HepG2 (cell line): ENCODE measurements around the gene GDPGP1.

Experiments
- CREM ChIP-seq, 2 experiments: sonication (generic) in 1 of 2; formaldehyde crosslinking in 1 of 2; IDR thresholded peaks; 2 replicates each; pipeline versions ENCODE4 v1.4.0 to v1.6.1; 2016 to 2020; ENCODE audit warnings: antibody characterized with exemption in 1 of 2, mild to moderate bottlenecking in 1 of 2, missing genetic modification reagents in 1 of 2
- ETV6 ChIP-seq: sonication (generic); formaldehyde crosslinking; conservative IDR thresholded peaks from 2 replicates; pipeline ENCODE4 v1.4.0; 2020; ENCODE audit warnings: missing genetic modification reagents
- NFKBIZ ChIP-seq: IDR thresholded peaks from 2 replicates; pipeline ENCODE4 v1.6.1; 2018; ENCODE audit warnings: missing genetic modification reagents, missing compliant biosample characterization
- SMARCC2 ChIP-seq: fragments of 450-650 bp; IDR thresholded peaks from 2 replicates; pipeline ENCODE4 v1.6.1; 2017; ENCODE audit warnings: antibody characterized with exemption, mild to moderate bottlenecking
- TARDBP ChIP-seq: sonication (generic); formaldehyde crosslinking; IDR thresholded peaks from 2 replicates; pipeline ENCODE4 v1.8.0; 2022; ENCODE audit warnings: mild to moderate bottlenecking, missing genetic modification reagents
- ZBTB1 ChIP-seq: sonication (generic); formaldehyde crosslinking; IDR thresholded peaks from 2 replicates; pipeline ENCODE4 v1.4.0; 2020; ENCODE audit warnings: missing genetic modification reagents, borderline replicate concordance
- ZBTB21 ChIP-seq: sonication (generic); formaldehyde crosslinking; IDR thresholded peaks from 2 replicates; pipeline ENCODE4 v1.4.0; 2020; ENCODE audit warnings: missing genetic modification reagents
- ZNF589 ChIP-seq: sonication (generic); formaldehyde crosslinking; conservative IDR thresholded peaks from 2 replicates; pipeline ENCODE4 v1.8.0; 2022; ENCODE audit warnings: mild to moderate bottlenecking, moderate library complexity, missing genetic modification reagents
- TF ChIP-seq, protein P1 (sequence below): sonication (generic); formaldehyde crosslinking; IDR thresholded peaks from 2 replicates; pipeline ENCODE4 v1.4.0; 2020; ENCODE audit warnings: missing genetic modification reagents, borderline replicate concordance
- TF ChIP-seq, protein P2 (sequence below): sonication (generic); formaldehyde crosslinking; IDR thresholded peaks from 2 replicates; pipeline ENCODE4 v1.5.0; 2020; ENCODE audit warnings: mild to moderate bottlenecking, missing genetic modification reagents, moderate library complexity
- TF ChIP-seq, protein P3 (sequence below): sonication (generic); formaldehyde crosslinking; IDR thresholded peaks from 2 replicates; pipeline ENCODE4 v1.4.0; 2020; ENCODE audit warnings: missing genetic modification reagents
- TF ChIP-seq, protein P4 (sequence below): sonication (generic); formaldehyde crosslinking; IDR thresholded peaks from 2 replicates; pipeline ENCODE4 v1.4.0; 2020; ENCODE audit warnings: missing genetic modification reagents, borderline replicate concordance

DNA sequence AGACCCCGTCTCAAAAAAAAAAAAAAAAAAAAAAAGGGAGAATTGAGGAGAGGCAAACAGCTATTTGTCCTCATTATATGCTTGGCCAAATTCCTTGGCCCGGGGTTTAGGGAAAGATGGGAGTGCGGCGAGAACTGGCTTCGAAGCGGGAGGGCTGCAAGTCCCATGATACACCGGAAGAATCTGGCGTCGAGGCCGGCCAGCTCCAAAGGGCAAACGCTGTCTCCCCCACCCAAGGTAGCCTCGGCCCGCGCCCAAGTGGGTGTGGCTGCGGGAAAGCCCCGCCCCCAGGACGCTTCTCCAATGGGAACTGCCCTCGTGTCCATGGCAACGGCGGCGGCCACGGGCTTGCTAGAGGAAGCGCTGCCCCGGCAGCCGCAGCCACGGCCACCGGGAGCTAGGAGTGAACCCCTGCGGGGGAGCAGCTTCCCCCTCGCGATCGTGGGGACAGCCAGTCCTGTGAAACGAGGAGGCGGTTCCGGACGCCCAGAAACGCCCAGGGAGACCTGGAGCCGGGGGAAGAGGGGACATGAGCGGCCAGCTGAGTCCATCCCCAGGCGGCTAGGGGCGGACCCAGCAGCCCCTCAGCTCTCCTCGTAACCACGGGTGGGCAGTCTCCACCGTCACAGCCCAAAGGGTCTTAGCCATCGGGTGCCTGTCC is 15.3 kb downstream of the GDPGP1 start, which contains the start of gene TTLL13:
- TF ChIP-seq TARDBP (0 out of 2 replicates have a peak, but pooled peaks have one; percentile 27), CREM (IDR thresholded peaks at IDR 0.05) (no peak), CREM (CRISPR knock-in tag; IDR thresholded peaks at IDR 0.05) (no peak), ZBTB21 (CRISPR knock-in tag) (no peak), ETV6 (CRISPR knock-in tag) (no peak), ZNF589 (no peak), SMARCC2 (no peak), NFKBIZ (no peak), ZBTB1 (no peak)
- TF ChIP-seq, protein P1, sequence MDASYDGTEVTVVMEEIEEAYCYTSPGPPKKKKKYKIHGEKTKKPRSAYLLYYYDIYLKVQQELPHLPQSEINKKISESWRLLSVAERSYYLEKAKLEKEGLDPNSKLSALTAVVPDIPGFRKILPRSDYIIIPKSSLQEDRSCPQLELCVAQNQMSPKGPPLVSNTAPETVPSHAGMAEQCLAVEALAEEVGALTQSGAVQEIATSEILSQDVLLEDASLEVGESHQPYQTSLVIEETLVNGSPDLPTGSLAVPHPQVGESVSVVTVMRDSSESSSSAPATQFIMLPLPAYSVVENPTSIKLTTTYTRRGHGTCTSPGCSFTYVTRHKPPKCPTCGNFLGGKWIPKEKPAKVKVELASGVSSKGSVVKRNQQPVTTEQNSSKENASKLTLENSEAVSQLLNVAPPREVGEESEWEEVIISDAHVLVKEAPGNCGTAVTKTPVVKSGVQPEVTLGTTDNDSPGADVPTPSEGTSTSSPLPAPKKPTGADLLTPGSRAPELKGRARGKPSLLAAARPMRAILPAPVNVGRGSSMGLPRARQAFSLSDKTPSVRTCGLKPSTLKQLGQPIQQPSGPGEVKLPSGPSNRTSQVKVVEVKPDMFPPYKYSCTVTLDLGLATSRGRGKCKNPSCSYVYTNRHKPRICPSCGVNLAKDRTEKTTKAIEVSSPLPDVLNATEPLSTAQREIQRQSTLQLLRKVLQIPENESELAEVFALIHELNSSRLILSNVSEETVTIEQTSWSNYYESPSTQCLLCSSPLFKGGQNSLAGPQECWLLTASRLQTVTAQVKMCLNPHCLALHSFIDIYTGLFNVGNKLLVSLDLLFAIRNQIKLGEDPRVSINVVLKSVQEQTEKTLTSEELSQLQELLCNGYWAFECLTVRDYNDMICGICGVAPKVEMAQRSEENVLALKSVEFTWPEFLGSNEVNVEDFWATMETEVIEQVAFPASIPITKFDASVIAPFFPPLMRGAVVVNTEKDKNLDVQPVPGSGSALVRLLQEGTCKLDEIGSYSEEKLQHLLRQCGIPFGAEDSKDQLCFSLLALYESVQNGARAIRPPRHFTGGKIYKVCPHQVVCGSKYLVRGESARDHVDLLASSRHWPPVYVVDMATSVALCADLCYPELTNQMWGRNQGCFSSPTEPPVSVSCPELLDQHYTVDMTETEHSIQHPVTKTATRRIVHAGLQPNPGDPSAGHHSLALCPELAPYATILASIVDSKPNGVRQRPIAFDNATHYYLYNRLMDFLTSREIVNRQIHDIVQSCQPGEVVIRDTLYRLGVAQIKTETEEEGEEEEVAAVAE (CRISPR knock-in tag) = 0 out of 2 replicates have a peak, but pooled peaks have one; percentile 30
- TF ChIP-seq, protein P2, sequence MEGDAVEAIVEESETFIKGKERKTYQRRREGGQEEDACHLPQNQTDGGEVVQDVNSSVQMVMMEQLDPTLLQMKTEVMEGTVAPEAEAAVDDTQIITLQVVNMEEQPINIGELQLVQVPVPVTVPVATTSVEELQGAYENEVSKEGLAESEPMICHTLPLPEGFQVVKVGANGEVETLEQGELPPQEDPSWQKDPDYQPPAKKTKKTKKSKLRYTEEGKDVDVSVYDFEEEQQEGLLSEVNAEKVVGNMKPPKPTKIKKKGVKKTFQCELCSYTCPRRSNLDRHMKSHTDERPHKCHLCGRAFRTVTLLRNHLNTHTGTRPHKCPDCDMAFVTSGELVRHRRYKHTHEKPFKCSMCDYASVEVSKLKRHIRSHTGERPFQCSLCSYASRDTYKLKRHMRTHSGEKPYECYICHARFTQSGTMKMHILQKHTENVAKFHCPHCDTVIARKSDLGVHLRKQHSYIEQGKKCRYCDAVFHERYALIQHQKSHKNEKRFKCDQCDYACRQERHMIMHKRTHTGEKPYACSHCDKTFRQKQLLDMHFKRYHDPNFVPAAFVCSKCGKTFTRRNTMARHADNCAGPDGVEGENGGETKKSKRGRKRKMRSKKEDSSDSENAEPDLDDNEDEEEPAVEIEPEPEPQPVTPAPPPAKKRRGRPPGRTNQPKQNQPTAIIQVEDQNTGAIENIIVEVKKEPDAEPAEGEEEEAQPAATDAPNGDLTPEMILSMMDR (CRISPR knock-in tag) = peak; percentile 35
- TF ChIP-seq, protein P3, sequence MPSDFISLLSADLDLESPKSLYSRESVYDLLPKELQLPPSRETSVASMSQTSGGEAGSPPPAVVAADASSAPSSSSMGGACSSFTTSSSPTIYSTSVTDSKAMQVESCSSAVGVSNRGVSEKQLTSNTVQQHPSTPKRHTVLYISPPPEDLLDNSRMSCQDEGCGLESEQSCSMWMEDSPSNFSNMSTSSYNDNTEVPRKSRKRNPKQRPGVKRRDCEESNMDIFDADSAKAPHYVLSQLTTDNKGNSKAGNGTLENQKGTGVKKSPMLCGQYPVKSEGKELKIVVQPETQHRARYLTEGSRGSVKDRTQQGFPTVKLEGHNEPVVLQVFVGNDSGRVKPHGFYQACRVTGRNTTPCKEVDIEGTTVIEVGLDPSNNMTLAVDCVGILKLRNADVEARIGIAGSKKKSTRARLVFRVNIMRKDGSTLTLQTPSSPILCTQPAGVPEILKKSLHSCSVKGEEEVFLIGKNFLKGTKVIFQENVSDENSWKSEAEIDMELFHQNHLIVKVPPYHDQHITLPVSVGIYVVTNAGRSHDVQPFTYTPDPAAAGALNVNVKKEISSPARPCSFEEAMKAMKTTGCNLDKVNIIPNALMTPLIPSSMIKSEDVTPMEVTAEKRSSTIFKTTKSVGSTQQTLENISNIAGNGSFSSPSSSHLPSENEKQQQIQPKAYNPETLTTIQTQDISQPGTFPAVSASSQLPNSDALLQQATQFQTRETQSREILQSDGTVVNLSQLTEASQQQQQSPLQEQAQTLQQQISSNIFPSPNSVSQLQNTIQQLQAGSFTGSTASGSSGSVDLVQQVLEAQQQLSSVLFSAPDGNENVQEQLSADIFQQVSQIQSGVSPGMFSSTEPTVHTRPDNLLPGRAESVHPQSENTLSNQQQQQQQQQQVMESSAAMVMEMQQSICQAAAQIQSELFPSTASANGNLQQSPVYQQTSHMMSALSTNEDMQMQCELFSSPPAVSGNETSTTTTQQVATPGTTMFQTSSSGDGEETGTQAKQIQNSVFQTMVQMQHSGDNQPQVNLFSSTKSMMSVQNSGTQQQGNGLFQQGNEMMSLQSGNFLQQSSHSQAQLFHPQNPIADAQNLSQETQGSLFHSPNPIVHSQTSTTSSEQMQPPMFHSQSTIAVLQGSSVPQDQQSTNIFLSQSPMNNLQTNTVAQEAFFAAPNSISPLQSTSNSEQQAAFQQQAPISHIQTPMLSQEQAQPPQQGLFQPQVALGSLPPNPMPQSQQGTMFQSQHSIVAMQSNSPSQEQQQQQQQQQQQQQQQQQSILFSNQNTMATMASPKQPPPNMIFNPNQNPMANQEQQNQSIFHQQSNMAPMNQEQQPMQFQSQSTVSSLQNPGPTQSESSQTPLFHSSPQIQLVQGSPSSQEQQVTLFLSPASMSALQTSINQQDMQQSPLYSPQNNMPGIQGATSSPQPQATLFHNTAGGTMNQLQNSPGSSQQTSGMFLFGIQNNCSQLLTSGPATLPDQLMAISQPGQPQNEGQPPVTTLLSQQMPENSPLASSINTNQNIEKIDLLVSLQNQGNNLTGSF (CRISPR knock-in tag) = no peak
- TF ChIP-seq, protein P4, sequence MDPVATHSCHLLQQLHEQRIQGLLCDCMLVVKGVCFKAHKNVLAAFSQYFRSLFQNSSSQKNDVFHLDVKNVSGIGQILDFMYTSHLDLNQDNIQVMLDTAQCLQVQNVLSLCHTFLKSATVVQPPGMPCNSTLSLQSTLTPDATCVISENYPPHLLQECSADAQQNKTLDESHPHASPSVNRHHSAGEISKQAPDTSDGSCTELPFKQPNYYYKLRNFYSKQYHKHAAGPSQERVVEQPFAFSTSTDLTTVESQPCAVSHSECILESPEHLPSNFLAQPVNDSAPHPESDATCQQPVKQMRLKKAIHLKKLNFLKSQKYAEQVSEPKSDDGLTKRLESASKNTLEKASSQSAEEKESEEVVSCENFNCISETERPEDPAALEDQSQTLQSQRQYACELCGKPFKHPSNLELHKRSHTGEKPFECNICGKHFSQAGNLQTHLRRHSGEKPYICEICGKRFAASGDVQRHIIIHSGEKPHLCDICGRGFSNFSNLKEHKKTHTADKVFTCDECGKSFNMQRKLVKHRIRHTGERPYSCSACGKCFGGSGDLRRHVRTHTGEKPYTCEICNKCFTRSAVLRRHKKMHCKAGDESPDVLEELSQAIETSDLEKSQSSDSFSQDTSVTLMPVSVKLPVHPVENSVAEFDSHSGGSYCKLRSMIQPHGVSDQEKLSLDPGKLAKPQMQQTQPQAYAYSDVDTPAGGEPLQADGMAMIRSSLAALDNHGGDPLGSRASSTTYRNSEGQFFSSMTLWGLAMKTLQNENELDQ (CRISPR knock-in tag) = no peak
